Osteocyte (in vitro differentiated cells): ENCODE measurements around the gene RTN4RL1. TPM values are rescaled to one million over a fixed set of nuclear protein-coding genes. Genes with fewer than 3 reads are reported as not detected.

Source experiments
- DNase-seq: peaks from one replicate; pipeline ENCODE4 v3.0.0; 2021; ENCODE audit warnings: mixed read lengths; ENCODE audit not compliant: unreplicated experiment; ENCODE audit errors: extremely low spot score
- H3K27ac Mint-ChIP-seq: one replicate; pipeline ENCODE4 v1.8.0; 2021; ENCODE audit warnings: mild to moderate bottlenecking, mixed read lengths; ENCODE audit not compliant: unreplicated experiment
- H3K27me3 Mint-ChIP-seq: one replicate; pipeline ENCODE4 v1.8.0; 2021; ENCODE audit warnings: mixed read lengths; ENCODE audit not compliant: unreplicated experiment
- H3K36me3 Mint-ChIP-seq: one replicate; pipeline ENCODE4 v1.8.0; 2021; ENCODE audit warnings: mixed read lengths; ENCODE audit not compliant: unreplicated experiment
- H3K4me1 Mint-ChIP-seq: one replicate; pipeline ENCODE4 v1.8.0; 2021; ENCODE audit warnings: mixed read lengths; ENCODE audit not compliant: unreplicated experiment
- H3K4me3 Mint-ChIP-seq: one replicate; pipeline ENCODE4 v1.8.0; 2021; ENCODE audit warnings: mild to moderate bottlenecking, moderate library complexity, mixed read lengths; ENCODE audit not compliant: unreplicated experiment
- H3K9me3 Mint-ChIP-seq: one replicate; pipeline ENCODE4 v1.8.0; 2021; ENCODE audit warnings: mixed read lengths; ENCODE audit not compliant: unreplicated experiment
- long read RNA-seq: library from polyadenylated mRNA; unstranded; transcript quantifications from one replicate; pipeline ENCODE4 v2.0.0, GENCODE V29; 2021
- total RNA-seq: library from RNA; stranded (reverse); gene quantifications from 2 replicates; pipeline ENCODE4 v1.2.1, GENCODE V29; 2021
- TF ChIP-seq, protein P1 (sequence below): fragments of 200-600 bp; sonication (generic); IDR thresholded peaks from 2 replicates; pipeline ENCODE4 v1.5.0; 2021; ENCODE audit warnings: antibody characterized with exemption, mild to moderate bottlenecking, moderate library complexity

Gene RTN4RL1, protein sequence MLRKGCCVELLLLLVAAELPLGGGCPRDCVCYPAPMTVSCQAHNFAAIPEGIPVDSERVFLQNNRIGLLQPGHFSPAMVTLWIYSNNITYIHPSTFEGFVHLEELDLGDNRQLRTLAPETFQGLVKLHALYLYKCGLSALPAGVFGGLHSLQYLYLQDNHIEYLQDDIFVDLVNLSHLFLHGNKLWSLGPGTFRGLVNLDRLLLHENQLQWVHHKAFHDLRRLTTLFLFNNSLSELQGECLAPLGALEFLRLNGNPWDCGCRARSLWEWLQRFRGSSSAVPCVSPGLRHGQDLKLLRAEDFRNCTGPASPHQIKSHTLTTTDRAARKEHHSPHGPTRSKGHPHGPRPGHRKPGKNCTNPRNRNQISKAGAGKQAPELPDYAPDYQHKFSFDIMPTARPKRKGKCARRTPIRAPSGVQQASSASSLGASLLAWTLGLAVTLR
- total RNA-seq = 3.7 and 3.8 TPM in 2 replicates
- long read RNA-seq = 0 reads

DNA sequence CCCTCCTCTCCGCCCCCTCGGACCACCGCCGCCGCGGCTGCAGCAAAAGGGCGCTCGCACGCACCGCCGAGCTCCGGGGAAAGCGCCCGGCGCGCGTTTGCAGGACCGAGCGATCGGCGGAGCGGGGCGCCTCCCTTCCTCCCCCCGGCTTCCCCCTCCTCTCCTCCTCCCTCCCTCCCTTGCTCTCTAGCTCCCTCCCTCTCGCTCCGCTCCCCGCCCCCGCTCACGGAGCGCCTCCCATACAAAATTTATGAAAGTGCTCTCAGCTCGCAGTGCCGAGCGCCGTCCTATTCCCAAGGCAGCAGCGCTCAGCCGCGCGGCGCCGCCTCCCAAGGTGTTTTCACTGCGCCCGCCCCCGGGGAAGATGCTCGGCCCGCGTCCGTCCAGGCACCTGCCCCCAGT is at the start of gene RTN4RL1:
TSS of gene RTN4RL1 (minus strand) at position 115 of the 402 bp plus-strand sequence. CDS start 469 bp downstream, outside the sequence.
- TF ChIP-seq, protein P1, sequence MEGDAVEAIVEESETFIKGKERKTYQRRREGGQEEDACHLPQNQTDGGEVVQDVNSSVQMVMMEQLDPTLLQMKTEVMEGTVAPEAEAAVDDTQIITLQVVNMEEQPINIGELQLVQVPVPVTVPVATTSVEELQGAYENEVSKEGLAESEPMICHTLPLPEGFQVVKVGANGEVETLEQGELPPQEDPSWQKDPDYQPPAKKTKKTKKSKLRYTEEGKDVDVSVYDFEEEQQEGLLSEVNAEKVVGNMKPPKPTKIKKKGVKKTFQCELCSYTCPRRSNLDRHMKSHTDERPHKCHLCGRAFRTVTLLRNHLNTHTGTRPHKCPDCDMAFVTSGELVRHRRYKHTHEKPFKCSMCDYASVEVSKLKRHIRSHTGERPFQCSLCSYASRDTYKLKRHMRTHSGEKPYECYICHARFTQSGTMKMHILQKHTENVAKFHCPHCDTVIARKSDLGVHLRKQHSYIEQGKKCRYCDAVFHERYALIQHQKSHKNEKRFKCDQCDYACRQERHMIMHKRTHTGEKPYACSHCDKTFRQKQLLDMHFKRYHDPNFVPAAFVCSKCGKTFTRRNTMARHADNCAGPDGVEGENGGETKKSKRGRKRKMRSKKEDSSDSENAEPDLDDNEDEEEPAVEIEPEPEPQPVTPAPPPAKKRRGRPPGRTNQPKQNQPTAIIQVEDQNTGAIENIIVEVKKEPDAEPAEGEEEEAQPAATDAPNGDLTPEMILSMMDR = no peak
- DNase-seq = no peak
- no peak within 1 kb of the TSS for H3K27ac Mint-ChIP-seq
- peaks cover 17% of the 10 kb centered on the region for H3K27me3 Mint-ChIP-seq
- H3K4me1 Mint-ChIP-seq = peaks cover 27% of the 10 kb centered on the region
- peak within 1 kb of the TSS; percentile 74 for H3K4me3 Mint-ChIP-seq
- H3K9me3 Mint-ChIP-seq = no peaks in the 10 kb centered on the region
- no peaks in the 10 kb centered on the region for H3K36me3 Mint-ChIP-seq

DNA sequence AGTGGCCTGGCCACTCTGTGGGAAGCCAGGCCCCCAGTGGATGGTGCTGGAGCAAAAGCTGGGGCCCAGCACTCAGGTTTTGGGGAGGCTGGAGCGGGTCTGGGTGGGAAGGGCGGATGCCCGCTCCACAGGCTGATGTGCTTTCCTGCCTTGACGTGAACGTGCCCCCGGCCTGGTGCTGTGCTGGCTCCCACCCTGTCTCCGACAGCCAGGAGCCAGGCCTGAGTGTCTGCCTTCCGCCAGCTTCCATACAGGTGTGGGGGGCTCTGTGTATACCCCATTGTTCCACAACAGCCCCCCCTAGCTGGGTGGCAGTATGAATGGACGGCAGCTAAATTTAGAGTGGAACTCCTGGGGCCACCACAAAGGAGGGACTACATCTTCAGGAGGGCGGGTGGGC is 49.8 kb upstream of the RTN4RL1 start:
- Mint-ChIP-seq H3K27me3 (no peaks in the 10 kb centered on the region), H3K9me3 (no peaks in the 10 kb centered on the region), H3K4me3 (no peak overlapping the region), H3K4me1 (peaks cover 47% of the 10 kb centered on the region), H3K36me3 (peaks cover 30% of the 10 kb centered on the region), H3K27ac (no peak overlapping the region)
- TF ChIP-seq, protein P1 = no peak
- no peak for DNase-seq

DNA sequence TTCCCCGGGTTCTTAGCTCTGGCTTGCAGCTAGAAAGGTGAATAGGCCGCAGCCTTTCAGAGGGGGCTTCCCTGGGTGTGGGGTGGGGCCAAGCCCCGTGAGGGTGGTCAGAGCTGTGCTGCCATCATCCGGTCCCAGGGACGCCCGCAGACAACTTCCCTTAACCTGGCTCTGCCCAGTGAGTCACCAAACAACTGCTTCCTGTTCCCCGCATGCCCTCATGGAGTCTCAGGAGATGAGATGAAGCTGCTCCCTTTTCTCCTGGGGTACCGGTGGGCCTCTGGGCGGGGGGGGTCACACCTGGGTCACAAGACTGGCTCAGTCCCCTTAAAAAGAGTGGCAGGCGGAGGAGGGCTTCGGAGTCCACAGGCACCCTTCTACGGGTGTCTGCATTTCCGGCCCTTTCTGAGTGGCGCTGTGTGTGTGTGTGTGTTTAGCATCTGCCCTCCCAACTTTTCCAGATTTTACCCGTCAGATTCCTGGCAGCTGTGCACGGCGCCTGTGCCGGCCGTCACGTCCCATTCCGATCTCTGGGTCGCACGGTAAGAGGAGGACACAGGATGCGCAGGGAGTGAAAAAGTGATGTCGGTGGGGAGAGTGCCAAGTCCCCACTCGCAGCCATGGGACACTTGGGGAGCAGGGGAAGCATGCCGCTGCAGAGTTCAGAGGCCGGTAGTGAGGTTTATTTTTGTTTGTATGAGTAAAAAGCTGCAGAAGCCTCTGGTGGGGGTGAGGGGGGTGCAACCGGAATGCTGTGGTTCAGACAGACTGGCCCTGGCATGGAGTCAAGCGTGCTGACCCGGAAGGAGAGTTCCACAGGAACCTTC is 46.5 kb upstream of the RTN4RL1 start:
- Mint-ChIP-seq H3K4me3 (no peak overlapping the region), H3K9me3 (no peaks in the 10 kb centered on the region), H3K36me3 (peaks cover 10% of the 10 kb centered on the region), H3K4me1 (peaks cover 58% of the 10 kb centered on the region), H3K27ac (peak overlapping the region; percentile 27), H3K27me3 (no peaks in the 10 kb centered on the region)
- no peak for DNase-seq
- TF ChIP-seq, protein P1 = no peak

DNA sequence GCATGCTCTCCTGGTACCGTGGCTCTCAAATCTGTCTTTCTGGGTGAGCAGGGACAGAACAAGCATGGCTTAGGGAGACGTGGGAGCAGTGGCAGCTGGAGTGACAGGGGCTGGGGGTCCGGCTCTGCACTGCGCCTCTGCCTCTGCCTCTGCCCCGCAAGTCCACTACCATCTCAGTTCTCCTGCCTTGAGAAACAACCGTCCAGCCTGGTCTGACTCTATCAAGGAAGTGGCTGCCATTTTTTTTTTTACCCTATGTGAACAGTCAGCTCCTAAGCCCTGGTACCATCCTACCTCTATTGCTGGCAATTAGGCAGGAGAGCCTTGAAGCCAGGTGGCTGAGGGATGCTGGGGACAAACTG is 45.9 kb upstream of the RTN4RL1 start:
- Mint-ChIP-seq H3K9me3 (no peaks in the 10 kb centered on the region), H3K27me3 (no peaks in the 10 kb centered on the region), H3K27ac (no peak overlapping the region), H3K36me3 (peaks cover 10% of the 10 kb centered on the region), H3K4me1 (peaks cover 58% of the 10 kb centered on the region), H3K4me3 (no peak overlapping the region)
- TF ChIP-seq, protein P1 = no peak
- no peak for DNase-seq
